HG03432 (cell line): ENCODE measurements around the gene PHF19.

ENCODE experiments used
- ATAC-seq: cut with Tn5 transposase; IDR thresholded peaks from one replicate; pipeline ENCODE4 v1.9.1; 2021; ENCODE audit warnings: mild to moderate bottlenecking, moderate library complexity; ENCODE audit not compliant: unreplicated experiment

The PHF19 gene

GRCh38 chr9:120914396-120914795 is 37.4 kb upstream of the PHF19 start:
- ATAC-seq = no peak

GRCh38 chr9:120913647-120914264 is 36.8 kb upstream of the PHF19 start:
- ATAC-seq = no peak

DNA sequence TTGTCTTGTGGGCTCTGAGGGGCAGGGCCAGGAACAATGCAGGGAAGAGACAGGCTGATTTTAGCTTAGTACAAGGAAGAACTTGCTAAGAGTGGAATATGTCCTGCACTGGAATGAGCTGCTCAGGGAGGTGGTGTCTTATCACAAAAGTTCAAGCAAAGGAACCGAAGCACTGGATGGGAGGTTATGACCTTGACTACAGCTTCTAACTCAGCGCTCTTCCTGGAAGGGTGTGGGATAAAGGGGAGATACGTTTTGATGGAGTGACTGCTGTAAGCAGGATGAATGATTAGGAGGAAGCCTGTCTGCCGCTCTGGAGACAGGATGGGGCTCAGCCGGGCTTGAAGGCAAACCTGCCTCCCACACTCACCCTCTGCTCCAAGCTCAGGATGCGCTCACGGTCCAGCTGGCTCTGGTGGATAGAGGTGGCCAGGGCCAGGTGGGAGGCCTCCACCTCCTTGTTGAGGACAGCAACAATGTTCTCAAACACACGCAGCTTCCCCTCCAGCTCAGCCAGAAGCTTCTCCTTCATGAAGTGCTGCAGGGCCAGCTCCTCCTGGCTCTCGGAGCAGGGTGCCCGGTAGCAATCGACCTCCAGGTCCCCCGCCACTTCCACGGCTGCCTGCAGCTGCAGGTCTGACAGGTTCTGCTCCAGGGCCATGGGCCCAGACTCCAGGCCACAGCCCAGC is 36.1 kb upstream of the PHF19 start:
- ATAC-seq = no peak

DNA sequence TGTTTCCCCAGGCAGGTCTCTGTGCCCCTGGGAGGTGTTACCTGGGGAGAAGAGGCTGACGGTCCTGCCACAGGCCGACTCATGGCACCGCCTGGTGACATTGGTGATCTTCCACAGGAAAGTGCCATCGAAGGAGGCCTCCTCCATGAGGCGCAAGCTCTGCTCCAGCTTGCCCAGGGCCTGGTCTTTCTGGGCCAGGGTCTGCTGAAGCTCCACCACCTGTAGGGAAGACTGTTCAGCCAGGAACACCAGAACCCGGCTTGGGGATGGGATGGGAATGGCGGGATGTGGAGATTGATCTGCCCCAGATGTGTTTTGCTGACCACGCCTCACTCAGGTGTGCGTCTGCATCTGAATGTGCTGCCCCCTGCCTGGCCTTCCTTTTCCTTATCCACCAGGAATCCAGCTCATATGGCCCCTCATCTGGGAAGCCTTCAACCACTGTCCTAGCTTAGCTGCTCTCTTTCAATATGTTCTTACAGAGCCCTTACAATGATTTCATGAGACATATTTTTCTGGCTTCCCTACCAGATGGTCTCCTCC is 34.4 kb upstream of the PHF19 start:
- no peak for ATAC-seq

DNA sequence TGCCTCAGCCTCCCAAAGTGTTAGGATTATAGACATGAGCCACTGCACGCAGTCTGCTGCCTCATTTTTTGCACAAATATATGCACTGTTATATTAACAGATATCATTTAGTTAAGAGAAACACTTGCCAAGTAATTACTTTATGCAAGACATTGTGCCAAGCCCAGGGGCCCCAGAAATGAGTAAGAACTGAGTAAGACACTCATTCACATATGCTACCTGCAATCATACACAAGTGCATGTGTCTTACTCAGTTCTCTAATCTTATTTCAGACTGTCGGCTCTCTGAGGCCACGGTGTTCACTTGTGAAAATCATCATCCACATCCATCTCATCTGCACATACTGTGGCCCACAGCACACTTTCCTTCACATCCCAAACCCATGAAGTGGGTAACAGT is 33.7 kb upstream of the PHF19 start:
- no peak for ATAC-seq

GRCh38 chr9:120909904-120910303 is 32.9 kb upstream of the PHF19 start:
- ATAC-seq = no peak

DNA sequence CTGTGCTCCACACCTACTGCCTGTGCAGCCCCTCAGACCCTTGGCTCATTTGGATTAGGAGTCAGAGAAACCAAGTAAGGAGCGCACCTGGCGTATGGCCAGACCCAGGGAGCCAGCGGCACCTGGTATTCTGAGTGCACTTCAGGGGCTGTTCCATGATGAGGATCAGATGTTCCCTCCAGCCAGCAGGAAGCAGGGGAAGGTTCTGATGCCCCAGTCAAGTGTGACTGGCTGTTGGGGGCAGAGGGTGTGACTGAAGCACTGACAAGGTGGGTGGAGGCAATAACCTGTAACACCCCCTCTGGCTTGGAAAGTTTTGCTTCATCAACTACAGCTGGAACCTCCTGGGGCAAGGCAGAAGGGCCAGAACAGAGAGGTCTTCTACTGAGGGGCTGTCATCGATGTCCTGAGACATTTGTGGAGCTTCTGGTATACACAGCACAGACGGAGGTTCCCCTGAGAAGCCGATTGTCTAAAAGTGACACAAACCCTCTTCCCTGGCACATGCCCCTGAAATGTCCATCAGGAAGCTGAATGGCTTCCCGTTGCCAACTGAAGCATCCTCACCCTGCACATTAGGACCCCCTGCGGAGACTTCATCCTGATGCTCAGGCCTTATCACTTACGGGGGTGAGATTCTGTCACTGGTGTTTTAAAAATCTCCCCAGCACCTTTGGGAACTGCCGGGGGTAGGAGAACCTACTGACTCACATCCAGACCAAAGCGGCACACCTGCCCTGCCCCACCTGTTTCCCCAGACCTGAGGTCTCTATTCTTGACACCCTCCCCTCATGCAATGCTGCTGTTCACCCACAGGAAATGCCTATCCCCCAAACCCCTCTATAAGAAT is 28.6 kb upstream of the PHF19 start:
- ATAC-seq = no peak

- ATAC-seq = no peak
Measured at GRCh38 chr9:120904978-120905301, 28.0 kb upstream of the PHF19 start.

- ATAC-seq = no peak
Measured at GRCh38 chr9:120904061-120904977, 27.3 kb upstream of the PHF19 start.

DNA sequence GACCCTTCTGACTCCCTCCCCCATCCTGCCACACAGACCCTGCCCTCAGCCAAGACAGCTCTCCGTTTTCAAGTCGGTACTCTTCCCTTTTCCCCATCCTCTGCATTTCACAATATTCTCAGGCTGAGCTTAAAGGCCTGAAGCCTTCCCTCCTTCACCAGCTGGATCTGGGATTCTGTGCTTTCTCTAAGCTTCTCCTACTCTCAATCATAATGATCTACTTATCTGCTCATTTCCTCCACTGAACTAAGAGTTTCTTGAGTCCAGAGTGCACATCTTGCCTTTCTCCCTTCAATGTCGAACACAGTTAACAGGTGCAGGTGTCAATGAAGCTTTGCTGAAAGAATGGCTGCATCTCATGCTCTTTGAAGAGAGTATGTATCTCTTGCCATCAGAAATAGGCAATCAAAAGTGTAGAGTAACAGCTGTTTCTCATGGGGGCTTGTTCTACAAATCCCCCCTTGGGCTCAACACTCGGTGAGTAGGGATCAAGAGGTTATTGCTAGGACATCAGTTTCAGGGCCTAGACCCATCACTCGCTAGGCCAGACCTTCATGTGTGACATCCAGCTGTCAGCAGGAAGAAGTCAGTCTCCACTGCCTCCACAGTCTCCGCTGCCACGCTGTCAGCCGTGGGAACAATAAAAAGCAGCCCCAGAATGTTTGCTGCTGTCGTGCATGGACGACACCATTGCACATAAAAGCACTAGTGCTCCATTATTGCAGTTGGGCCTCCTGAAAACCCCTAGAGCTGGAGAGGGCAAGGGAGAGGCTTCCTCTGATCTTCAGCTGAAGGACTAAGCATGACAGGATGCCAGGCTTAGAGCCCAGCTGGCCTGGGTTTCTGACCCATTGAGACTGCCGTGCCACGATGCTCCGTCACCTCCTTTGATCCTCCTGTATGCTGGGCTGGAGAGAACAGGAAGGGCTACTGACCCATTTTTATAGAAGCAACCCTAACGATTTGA is 25.9 kb upstream of the PHF19 start:
- ATAC-seq = no peak

DNA sequence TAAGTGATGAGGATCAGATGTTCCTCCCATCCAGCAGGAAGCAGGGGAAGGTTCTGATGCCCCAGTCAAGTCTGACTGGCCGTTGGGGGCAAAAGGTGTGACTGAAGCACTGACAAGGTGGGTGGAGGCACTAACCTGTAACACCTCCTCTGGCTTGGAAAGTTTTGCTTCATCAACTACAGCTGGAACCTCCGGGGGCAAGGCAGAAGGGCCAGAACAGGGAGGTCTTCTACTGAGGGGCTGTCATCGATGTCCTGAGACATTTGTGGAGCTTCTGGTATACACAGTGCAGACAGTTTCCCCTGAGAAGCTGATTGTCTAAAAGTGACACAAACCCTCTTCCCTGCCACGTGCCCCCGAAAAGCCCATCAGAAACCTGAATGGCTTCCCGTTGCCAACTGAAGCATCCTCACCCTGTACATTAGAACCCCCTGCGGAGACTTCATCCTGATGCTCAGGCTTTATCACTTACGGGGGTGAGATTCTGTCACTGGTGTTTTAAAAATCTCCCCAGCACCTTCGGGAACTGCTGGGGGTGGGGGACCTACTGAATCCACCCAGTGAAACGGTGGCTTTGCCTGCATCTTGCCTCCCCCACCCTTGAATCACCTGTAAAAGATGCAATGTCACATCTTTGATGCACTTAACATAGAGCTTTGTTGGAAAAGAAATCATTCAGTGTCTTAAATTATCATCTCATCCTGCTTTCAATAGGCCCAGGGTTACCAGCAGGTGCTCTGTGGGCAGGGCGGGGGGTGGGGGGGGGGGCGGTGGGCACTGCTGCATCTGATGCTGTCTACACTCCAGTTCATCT is 25.0 kb upstream of the PHF19 start:
- ATAC-seq = no peak

GRCh38 chr9:120900824-120901223 is 23.8 kb upstream of the PHF19 start:
- no peak for ATAC-seq

DNA sequence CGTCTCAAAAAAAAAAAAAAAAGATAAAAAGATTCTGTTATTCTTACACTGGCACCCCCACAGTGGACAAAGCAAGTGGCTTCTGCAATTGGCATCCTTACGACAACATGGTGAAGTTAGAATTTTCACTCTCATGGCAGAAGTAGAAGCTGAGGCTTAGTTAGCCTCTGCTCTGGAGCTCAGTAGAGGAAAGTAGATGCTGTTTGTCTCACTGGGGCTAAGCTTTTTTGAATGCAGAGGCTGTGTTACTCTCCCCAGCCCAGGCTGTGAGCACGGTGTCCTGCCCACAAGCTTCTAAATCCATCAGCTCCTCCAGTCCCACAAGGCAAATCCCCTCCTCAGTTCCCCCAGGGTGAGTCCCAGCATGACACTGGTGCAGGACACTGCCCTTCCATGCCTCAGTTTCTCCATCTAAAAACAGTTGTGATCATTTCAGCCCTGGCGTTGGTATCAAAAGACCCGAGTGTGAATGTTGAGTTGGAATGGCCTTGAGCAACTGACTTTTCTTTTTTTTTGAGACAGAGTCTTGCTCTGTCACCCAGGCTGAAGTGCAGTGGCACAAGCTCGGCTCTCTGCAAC is 22.6 kb upstream of the PHF19 start:
- no peak for ATAC-seq

GRCh38 chr9:120898396-120898795 is 21.4 kb upstream of the PHF19 start:
- ATAC-seq = no peak

GRCh38 chr9:120895951-120896350 is 19.0 kb upstream of the PHF19 start:
- no peak for ATAC-seq

DNA sequence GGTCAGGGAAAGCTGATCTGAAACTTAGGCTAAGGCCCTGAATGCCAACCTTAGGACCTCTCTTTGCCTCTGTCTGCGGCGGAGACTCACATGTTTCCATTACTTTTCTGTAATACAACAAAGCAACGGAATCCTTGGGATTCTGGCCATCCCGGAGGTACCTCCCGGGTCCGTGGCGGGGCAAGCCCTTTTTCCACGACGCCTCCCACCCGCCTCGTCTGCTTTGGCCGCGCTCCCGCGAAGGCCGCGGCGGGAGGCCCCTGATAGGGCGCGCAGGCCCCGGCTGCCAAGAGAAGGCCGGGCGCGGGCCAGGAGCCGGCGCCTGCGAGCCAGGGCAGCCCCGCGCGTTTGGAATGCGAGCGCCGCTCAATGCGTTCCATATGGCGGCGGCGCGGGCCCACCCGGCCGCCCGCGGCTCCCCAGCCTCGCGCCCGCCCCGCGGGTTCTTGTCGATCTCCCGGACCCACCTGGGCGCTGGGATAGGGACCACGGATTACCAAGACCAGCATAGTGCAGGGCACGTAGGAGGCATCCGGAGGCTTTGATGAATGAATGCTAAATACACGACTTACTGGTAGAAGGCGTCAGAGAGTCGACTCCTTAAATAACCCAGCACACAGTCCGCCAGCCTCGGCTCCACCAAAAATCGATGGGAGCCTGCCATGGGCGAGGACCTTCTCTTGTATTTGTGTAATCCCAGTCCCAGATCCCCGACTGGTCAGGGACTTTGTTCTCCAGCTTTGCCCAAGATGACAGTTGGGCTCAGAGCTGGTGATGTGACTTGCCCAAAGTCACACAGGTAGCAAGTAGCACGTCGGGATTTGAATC is 17.5 kb upstream of the PHF19 start:
- no peak for ATAC-seq

GRCh38 chr9:120893611-120894307 is 16.8 kb upstream of the PHF19 start:
- ATAC-seq = no peak
